H1 (cell line): Measurements from ENCODE around the gene GPR176.

Experiments
- EP300 ChIP-seq, 2 experiments: IDR thresholded peaks; 1 replicate in 1 of 2; 2 replicates in 1 of 2; pipeline ENCODE4 v1.6.1; 2011 to 2012; ENCODE audit warnings: low read depth in 2 of 2, low read length in 2 of 2, mild to moderate bottlenecking in 2 of 2, borderline replicate concordance in 1 of 2, inconsistent platforms in 1 of 2, moderate library complexity in 1 of 2
- EZH2 ChIP-seq: fragments of 200-600 bp; sonication (generic); IDR thresholded peaks from 2 replicates; pipeline ENCODE4 v1.7.1; 2012; ENCODE audit warnings: low read depth, mild to moderate bottlenecking, moderate library complexity, low read length, inconsistent platforms; ENCODE audit not compliant: severe bottlenecking
- JUND ChIP-seq: IDR thresholded peaks from 2 replicates; pipeline ENCODE4 v1.6.1; 2011; ENCODE audit warnings: mild to moderate bottlenecking, improper control_type of control experiment, low read length
- KDM1A ChIP-seq: fragments of 200-600, 300-600 bp; sonication (generic); IDR thresholded peaks from 2 replicates; pipeline ENCODE4 v1.7.1; 2016; ENCODE audit warnings: mild to moderate bottlenecking, low read length, borderline replicate concordance
- MAFK ChIP-seq: IDR thresholded peaks from 2 replicates; pipeline ENCODE4 v1.6.1; 2012; ENCODE audit warnings: low read depth, mild to moderate bottlenecking, improper control_type of control experiment, low read length
- POLR2A ChIP-seq, 2 experiments: IDR thresholded peaks; 1 replicate in 1 of 2; 2 replicates in 1 of 2; pipeline ENCODE4 v1.6.1; 2011; ENCODE audit warnings: low read depth in 2 of 2, low read length in 2 of 2, mild to moderate bottlenecking in 2 of 2; ENCODE audit errors: control extremely low read depth in 1 of 2
- POLR2AphosphoS5 ChIP-seq: IDR thresholded peaks from 2 replicates; pipeline ENCODE4 v1.6.1; 2011; ENCODE audit warnings: low read depth, low read length
- SIX5 ChIP-seq: IDR thresholded peaks from 2 replicates; pipeline ENCODE4 v1.6.1; 2011; ENCODE audit warnings: mild to moderate bottlenecking, low read depth, low read length
- YY1 ChIP-seq: IDR thresholded peaks from 2 replicates; pipeline ENCODE4 v1.6.1; 2011; ENCODE audit warnings: low read depth, mild to moderate bottlenecking, low read length
- TF ChIP-seq, protein P1 (sequence below), 3 experiments: IDR thresholded peaks; 1 replicate in 2 of 3; 2 replicates in 1 of 3; pipeline versions ENCODE4 v1.5.1 to v1.6.1; 2011; ENCODE audit warnings: low read length in 3 of 3, mild to moderate bottlenecking in 3 of 3, inconsistent platforms in 2 of 3, low read depth in 1 of 3, moderate library complexity in 1 of 3; ENCODE audit not compliant: insufficient read depth in 1 of 3; ENCODE audit errors: control extremely low read depth in 1 of 3

DNA sequence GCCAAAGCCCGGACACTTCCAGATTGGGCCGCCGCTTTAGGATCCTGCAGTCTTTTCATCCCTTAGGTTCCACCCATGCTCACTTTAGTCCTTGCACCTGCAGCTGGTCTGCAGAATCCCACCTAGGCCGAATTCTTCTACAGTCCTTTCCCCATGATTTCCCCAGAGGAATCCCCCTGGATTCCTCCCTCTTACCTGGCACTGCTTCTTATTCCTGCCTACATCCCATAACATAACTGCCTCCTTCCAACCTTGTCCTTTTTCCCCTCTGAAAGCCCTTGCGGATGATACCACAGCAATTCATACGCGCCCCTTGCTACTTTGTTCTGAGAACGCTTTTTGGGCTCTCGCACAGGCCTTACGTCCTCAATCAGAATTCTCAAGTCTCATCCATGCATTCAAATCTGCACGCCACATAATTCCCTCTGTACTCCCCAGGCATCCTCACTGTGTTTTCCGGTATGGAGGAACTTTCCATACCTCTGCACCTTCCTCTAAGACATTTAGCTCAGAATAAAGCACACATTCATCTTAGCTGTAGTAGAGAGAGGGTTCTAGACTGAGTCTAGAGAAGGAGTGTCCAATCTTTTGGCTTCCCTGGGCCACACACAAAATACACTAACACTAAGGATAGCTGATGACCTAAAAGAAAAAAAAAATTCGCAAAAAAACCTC is 14.5 kb upstream of the GPR176 start:
- peak in 1 of 2 experiments; percentile 59; a peak in 2 of 3 replicates for TF ChIP-seq POLR2A (IDR thresholded peaks at IDR 0.05; ENCODE audit: control extremely low read depth in 1 of 2, low read depth in 2 of 2, low read length in 2 of 2)
- no peak for TF ChIP-seq SIX5
- no peak; the same call in 1 of the 2 replicates for TF ChIP-seq POLR2AphosphoS5
- TF ChIP-seq, protein P1, sequence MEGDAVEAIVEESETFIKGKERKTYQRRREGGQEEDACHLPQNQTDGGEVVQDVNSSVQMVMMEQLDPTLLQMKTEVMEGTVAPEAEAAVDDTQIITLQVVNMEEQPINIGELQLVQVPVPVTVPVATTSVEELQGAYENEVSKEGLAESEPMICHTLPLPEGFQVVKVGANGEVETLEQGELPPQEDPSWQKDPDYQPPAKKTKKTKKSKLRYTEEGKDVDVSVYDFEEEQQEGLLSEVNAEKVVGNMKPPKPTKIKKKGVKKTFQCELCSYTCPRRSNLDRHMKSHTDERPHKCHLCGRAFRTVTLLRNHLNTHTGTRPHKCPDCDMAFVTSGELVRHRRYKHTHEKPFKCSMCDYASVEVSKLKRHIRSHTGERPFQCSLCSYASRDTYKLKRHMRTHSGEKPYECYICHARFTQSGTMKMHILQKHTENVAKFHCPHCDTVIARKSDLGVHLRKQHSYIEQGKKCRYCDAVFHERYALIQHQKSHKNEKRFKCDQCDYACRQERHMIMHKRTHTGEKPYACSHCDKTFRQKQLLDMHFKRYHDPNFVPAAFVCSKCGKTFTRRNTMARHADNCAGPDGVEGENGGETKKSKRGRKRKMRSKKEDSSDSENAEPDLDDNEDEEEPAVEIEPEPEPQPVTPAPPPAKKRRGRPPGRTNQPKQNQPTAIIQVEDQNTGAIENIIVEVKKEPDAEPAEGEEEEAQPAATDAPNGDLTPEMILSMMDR (IDR thresholded peaks at IDR 0.05; ENCODE audit: control extremely low read depth in 1 of 3, insufficient read depth in 1 of 3, low read depth in 1 of 3, low read length in 3 of 3): no peak
- no peak for TF ChIP-seq YY1
- TF ChIP-seq EP300 (IDR thresholded peaks at IDR 0.05; ENCODE audit: borderline replicate concordance in 1 of 2, low read depth in 2 of 2, low read length in 2 of 2): no peak
- TF ChIP-seq MAFK: no peak
- no peak for TF ChIP-seq JUND
- TF ChIP-seq KDM1A: no peak
- TF ChIP-seq EZH2: no peak
